ENCODE results near the gene FAM9C.
"Not testable (repeated sequence)": the region's sequence is repeated elsewhere in the genome, so short reads cannot be mapped to it uniquely, and the experiment has no call there.

Gene FAM9C

DNA sequence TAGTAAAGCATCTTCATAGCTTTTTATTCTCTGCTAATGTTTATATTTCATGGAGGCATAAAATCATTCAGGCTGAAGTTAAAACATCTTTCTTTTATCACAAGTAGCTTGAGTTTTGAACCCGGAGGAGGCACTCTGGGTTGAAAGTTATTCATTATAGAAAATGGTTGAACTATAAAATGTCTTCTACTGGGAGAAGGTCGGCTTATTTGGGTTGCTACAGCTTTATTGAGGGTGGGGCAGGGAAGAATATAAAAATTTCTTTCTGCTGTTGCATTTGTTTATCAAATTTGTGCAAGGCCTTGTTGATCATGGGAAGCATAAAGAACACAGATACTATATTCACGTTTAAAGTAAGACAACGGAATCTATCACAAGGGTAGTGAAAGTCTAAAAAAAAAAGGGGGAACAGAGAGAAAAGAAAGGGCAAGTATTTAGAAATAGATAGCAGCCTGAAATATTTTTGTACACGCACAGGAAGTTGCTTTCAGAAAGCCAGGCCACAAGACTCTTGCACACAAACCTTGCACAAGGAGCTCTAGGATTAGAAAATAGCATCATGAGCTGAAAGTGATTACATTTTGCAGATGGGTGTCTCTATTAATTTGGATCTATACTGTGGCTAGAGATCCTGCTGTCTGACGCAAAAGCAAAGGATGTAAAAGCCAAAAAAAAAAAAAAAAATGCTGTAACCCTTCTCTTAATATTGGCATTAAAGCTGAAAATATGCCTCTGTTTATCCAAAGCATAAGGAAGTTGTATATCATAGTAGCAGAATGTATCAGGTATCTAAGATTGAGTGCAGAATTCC lies 37.2 kb upstream of the FAM9C start:
- Mint-ChIP-seq H3K4me3 (peak overlapping the region; percentile 61), H3K27ac (peak overlapping the region; percentile 96), H3K9me3 (ENCODE audit: low read depth) (no peaks in the 10 kb centered on the region), H3K36me3 (no peaks in the 10 kb centered on the region), H3K27me3 (no peaks in the 10 kb centered on the region), H3K4me1 (ENCODE audit: low read depth) (peaks cover 87% of the 10 kb centered on the region)

GRCh38 chrX:13080128-13080795 lies 35.8 kb upstream of the FAM9C start:
- Mint-ChIP-seq H3K27me3 (no peaks in the 10 kb centered on the region), H3K4me1 (ENCODE audit: low read depth) (peaks cover 87% of the 10 kb centered on the region), H3K9me3 (ENCODE audit: low read depth) (no peaks in the 10 kb centered on the region), H3K36me3 (no peaks in the 10 kb centered on the region), H3K4me3 (peak overlapping the region; percentile 20), H3K27ac (peak overlapping the region; percentile 96)

- peak overlapping the region; percentile 85 for H3K27ac Mint-ChIP-seq
- H3K36me3 Mint-ChIP-seq: no peaks in the 10 kb centered on the region
- no peaks in the 10 kb centered on the region for H3K9me3 Mint-ChIP-seq (ENCODE audit: low read depth)
- no peaks in the 10 kb centered on the region for H3K27me3 Mint-ChIP-seq
- H3K4me3 Mint-ChIP-seq: peak overlapping the region; percentile 49
- H3K4me1 Mint-ChIP-seq (ENCODE audit: low read depth): peaks cover 88% of the 10 kb centered on the region
Measured at GRCh38 chrX:13078739-13079444, 34.5 kb upstream of the FAM9C start.

GRCh38 chrX:13077168-13077567 lies 32.7 kb upstream of the FAM9C start:
- Mint-ChIP-seq H3K36me3 (no peaks in the 10 kb centered on the region), H3K9me3 (ENCODE audit: low read depth) (no peaks in the 10 kb centered on the region), H3K4me1 (ENCODE audit: low read depth) (peaks cover 78% of the 10 kb centered on the region), H3K4me3 (no peak overlapping the region), H3K27me3 (no peaks in the 10 kb centered on the region), H3K27ac (peak overlapping the region; percentile 96)

- Mint-ChIP-seq H3K9me3 (ENCODE audit: low read depth) (no peaks in the 10 kb centered on the region), H3K27ac (peak overlapping the region; percentile 96), H3K36me3 (no peaks in the 10 kb centered on the region), H3K4me1 (ENCODE audit: low read depth) (peaks cover 70% of the 10 kb centered on the region), H3K4me3 (no peak overlapping the region), H3K27me3 (no peaks in the 10 kb centered on the region)
Measured at GRCh38 chrX:13076176-13076961, 31.9 kb upstream of the FAM9C start.

GRCh38 chrX:13074297-13075262 lies 30.2 kb upstream of the FAM9C start:
- H3K27ac Mint-ChIP-seq: peak overlapping the region; percentile 96
- H3K4me1 Mint-ChIP-seq (ENCODE audit: low read depth): peaks cover 53% of the 10 kb centered on the region
- no peaks in the 10 kb centered on the region for H3K36me3 Mint-ChIP-seq
- peak overlapping the region; percentile 61 for H3K4me3 Mint-ChIP-seq
- H3K27me3 Mint-ChIP-seq: no peaks in the 10 kb centered on the region
- H3K9me3 Mint-ChIP-seq (ENCODE audit: low read depth): no peaks in the 10 kb centered on the region

DNA sequence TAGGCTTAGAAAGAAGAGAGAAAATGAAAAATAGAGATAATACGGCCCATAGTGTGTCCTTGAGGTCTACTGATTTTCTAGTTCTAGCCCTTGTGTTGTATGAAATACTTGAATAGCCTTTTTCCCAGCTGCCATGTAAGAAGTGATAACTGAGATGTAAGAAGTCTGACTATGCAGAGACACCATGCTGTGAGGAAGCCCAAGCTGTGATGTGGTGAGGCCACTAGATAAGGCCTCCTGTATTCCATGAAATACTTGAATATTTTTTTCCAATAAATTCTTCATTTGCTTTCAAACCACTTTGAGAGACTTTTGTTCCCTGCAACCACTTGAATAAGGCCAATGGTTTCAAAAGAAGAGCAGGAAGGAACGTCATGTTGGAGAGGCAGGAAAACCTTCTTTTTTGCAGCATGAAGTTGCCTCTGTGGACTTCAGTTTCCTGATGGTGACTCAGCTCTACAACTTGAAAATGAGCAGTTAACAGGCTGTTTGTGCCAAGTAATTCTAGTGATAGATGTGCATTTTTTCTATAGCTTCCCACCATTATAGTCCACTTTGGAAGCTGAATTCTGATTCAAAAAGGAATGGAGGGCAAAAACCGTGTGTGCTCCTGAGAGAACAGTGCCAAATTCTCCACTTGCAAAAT lies 25.5 kb upstream of the FAM9C start:
- H3K36me3 Mint-ChIP-seq: peaks cover 9% of the 10 kb centered on the region
- no peak overlapping the region for H3K27ac Mint-ChIP-seq
- H3K4me1 Mint-ChIP-seq (ENCODE audit: low read depth): peaks cover 28% of the 10 kb centered on the region
- H3K27me3 Mint-ChIP-seq: no peaks in the 10 kb centered on the region
- H3K4me3 Mint-ChIP-seq: no peak overlapping the region
- H3K9me3 Mint-ChIP-seq (ENCODE audit: low read depth): no peaks in the 10 kb centered on the region

DNA sequence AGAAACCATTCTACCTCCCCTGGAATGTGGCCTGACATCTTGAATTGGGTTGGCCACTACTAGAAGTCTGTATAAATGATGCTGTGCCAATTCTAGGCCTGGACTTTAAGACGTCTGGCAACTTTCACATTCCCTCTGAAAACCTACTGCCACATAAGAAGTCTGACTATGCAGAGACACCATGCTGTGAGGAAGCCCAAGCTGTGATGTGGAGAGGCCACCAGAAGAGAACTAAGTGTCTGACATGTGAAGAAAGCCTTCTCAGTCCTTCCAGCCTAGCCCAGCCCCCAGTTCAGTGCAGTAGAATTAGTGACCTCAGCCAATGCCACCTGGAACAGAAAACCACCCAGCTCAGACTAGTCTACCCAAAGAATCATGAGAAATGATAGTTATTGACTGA lies 24.2 kb upstream of the FAM9C start:
- Mint-ChIP-seq H3K9me3 (ENCODE audit: low read depth) (no peaks in the 10 kb centered on the region), H3K27ac (no peak overlapping the region), H3K4me3 (no peak overlapping the region), H3K36me3 (peaks cover 9% of the 10 kb centered on the region), H3K27me3 (no peaks in the 10 kb centered on the region), H3K4me1 (ENCODE audit: low read depth) (peaks cover 26% of the 10 kb centered on the region)

- H3K27ac Mint-ChIP-seq: no peak overlapping the region
- H3K4me1 Mint-ChIP-seq (ENCODE audit: low read depth): peaks cover 23% of the 10 kb centered on the region
- H3K27me3 Mint-ChIP-seq: no peaks in the 10 kb centered on the region
- H3K9me3 Mint-ChIP-seq (ENCODE audit: low read depth): no peaks in the 10 kb centered on the region
- H3K4me3 Mint-ChIP-seq: no peak overlapping the region
- peaks cover 12% of the 10 kb centered on the region for H3K36me3 Mint-ChIP-seq
Measured at GRCh38 chrX:13067773-13068172, 23.4 kb upstream of the FAM9C start.

- Mint-ChIP-seq H3K9me3 (ENCODE audit: low read depth) (no peaks in the 10 kb centered on the region), H3K27ac (no peak overlapping the region), H3K4me1 (ENCODE audit: low read depth) (peaks cover 25% of the 10 kb centered on the region), H3K36me3 (peaks cover 14% of the 10 kb centered on the region), H3K27me3 (no peaks in the 10 kb centered on the region), H3K4me3 (no peak overlapping the region)
Measured at GRCh38 chrX:13066391-13066790, 22.0 kb upstream of the FAM9C start.

DNA sequence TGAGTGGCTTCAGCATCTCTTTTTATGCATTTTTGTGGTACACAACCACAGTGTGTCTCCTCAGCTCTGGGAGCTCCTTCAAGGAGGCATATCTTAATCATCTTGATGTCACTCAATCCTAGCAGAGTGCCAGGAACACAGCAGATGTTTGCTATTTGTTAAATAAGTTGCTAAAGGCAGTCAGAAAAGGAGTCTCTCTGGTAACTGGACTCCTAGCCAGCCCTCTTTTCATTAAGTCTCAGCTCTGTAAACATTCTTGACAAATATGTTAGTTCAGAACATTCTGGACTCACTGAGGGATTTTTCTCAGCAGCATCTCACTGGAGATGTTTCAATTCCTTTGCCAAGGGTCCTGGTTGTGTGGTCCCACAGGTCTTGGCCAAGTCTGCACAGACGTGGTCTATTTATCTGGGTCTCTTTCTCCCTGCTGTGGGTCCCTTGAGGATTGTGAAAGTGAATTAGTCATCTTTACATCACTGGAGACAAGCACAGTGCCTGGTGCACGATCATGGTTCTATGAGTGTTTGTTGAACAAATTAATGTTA lies 20.3 kb upstream of the FAM9C start:
- Mint-ChIP-seq H3K27me3 (no peaks in the 10 kb centered on the region), H3K27ac (peak overlapping the region; percentile 16), H3K9me3 (ENCODE audit: low read depth) (no peaks in the 10 kb centered on the region), H3K4me3 (no peak overlapping the region), H3K4me1 (ENCODE audit: low read depth) (peaks cover 39% of the 10 kb centered on the region), H3K36me3 (peaks cover 17% of the 10 kb centered on the region)

- H3K27me3 Mint-ChIP-seq; H3K4me3 Mint-ChIP-seq; H3K36me3 Mint-ChIP-seq; H3K9me3 Mint-ChIP-seq (ENCODE audit: low read depth): not testable (repeated sequence)
- Mint-ChIP-seq H3K4me1 (ENCODE audit: low read depth) (peaks cover 47% of the 10 kb centered on the region), H3K27ac (peak overlapping the region; percentile 34)
Measured at GRCh38 chrX:13063124-13063523, 18.7 kb upstream of the FAM9C start.

DNA sequence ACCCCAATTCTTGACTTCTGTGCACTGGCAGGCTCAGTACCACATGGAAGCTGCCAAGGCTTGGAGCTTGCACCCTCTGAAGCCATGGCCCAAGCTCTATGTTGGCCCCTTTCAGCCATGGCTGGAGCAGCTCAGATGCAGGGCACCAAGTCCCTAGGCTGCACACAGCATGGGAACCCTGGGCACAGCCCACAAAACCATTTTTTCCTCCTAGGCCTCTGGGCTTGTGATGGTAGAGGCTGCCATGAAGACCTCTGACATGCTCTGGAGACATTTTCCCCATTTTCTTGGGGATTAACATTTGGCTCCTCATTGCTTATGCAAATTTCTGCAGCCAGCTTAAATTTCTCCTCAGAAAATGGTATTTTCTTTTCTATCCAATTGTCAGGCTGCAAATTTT lies 17.9 kb upstream of the FAM9C start:
- not testable (repeated sequence) for H3K27ac Mint-ChIP-seq; H3K4me3 Mint-ChIP-seq; H3K27me3 Mint-ChIP-seq; H3K9me3 Mint-ChIP-seq (ENCODE audit: low read depth)
- Mint-ChIP-seq H3K4me1 (ENCODE audit: low read depth) (peaks cover 53% of the 10 kb centered on the region), H3K36me3 (peaks cover 13% of the 10 kb centered on the region)
